ENCODE results near the gene CD28.

Gene CD28

GRCh38 chr2:203662951-203663350 is 43.5 kb upstream of the CD28 start:
- DNase-seq (ENCODE audit: extremely low read depth, insufficient read length): no peak
- no peak for TF ChIP-seq CTCF (IDR thresholded peaks at IDR 0.05; ENCODE audit: insufficient read depth, low read length, poor library complexity, severe bottlenecking)
- Histone ChIP-seq H3K36me3 (ENCODE audit: control insufficient read depth, insufficient read depth, low read length) (no peaks in the 10 kb centered on the region), H3K4me3 (replicated peaks; ENCODE audit: low read depth, low read length) (no peak overlapping the region), H3K27me3 (replicated peaks; ENCODE audit: control insufficient read depth, insufficient read depth, low read length) (no peaks in the 10 kb centered on the region)

GRCh38 chr2:203664029-203664755 is 42.2 kb upstream of the CD28 start:
- no peak for TF ChIP-seq CTCF (IDR thresholded peaks at IDR 0.05; ENCODE audit: insufficient read depth, low read length, poor library complexity, severe bottlenecking)
- Histone ChIP-seq H3K27me3 (replicated peaks; ENCODE audit: control insufficient read depth, insufficient read depth, low read length) (no peaks in the 10 kb centered on the region), H3K4me3 (replicated peaks; ENCODE audit: low read depth, low read length) (no peak overlapping the region), H3K36me3 (ENCODE audit: control insufficient read depth, insufficient read depth, low read length) (no peaks in the 10 kb centered on the region)
- no peak for DNase-seq (ENCODE audit: extremely low read depth, insufficient read length)

- no peak for DNase-seq (ENCODE audit: extremely low read depth, insufficient read length)
- no peak for TF ChIP-seq CTCF (IDR thresholded peaks at IDR 0.05; ENCODE audit: insufficient read depth, low read length, poor library complexity, severe bottlenecking)
- no peaks in the 10 kb centered on the region for H3K36me3 ChIP-seq (ENCODE audit: control insufficient read depth, insufficient read depth, low read length)
- H3K27me3 ChIP-seq (replicated peaks; ENCODE audit: control insufficient read depth, insufficient read depth, low read length): no peaks in the 10 kb centered on the region
- no peak overlapping the region for H3K4me3 ChIP-seq (replicated peaks; ENCODE audit: low read depth, low read length)
Measured at GRCh38 chr2:203667838-203668237, 38.6 kb upstream of the CD28 start.

GRCh38 chr2:203669820-203670219 is 36.6 kb upstream of the CD28 start:
- H3K27me3 ChIP-seq (replicated peaks; ENCODE audit: control insufficient read depth, insufficient read depth, low read length): no peaks in the 10 kb centered on the region
- TF ChIP-seq CTCF (IDR thresholded peaks at IDR 0.05; ENCODE audit: insufficient read depth, low read length, poor library complexity, severe bottlenecking): no peak
- no peak overlapping the region for H3K4me3 ChIP-seq (replicated peaks; ENCODE audit: low read depth, low read length)
- DNase-seq (ENCODE audit: extremely low read depth, insufficient read length): no peak
- H3K36me3 ChIP-seq (ENCODE audit: control insufficient read depth, insufficient read depth, low read length): no peaks in the 10 kb centered on the region

GRCh38 chr2:203670939-203671338 is 35.5 kb upstream of the CD28 start:
- Histone ChIP-seq H3K36me3 (ENCODE audit: control insufficient read depth, insufficient read depth, low read length) (no peaks in the 10 kb centered on the region), H3K27me3 (replicated peaks; ENCODE audit: control insufficient read depth, insufficient read depth, low read length) (no peaks in the 10 kb centered on the region), H3K4me3 (replicated peaks; ENCODE audit: low read depth, low read length) (no peak overlapping the region)
- no peak for TF ChIP-seq CTCF (IDR thresholded peaks at IDR 0.05; ENCODE audit: insufficient read depth, low read length, poor library complexity, severe bottlenecking)
- DNase-seq (ENCODE audit: extremely low read depth, insufficient read length): no peak

GRCh38 chr2:203671876-203672275 is 34.6 kb upstream of the CD28 start:
- no peak for TF ChIP-seq CTCF (IDR thresholded peaks at IDR 0.05; ENCODE audit: insufficient read depth, low read length, poor library complexity, severe bottlenecking)
- Histone ChIP-seq H3K4me3 (replicated peaks; ENCODE audit: low read depth, low read length) (no peak overlapping the region), H3K36me3 (ENCODE audit: control insufficient read depth, insufficient read depth, low read length) (no peaks in the 10 kb centered on the region), H3K27me3 (replicated peaks; ENCODE audit: control insufficient read depth, insufficient read depth, low read length) (no peaks in the 10 kb centered on the region)
- DNase-seq (ENCODE audit: extremely low read depth, insufficient read length): no peak
